Vagina (tissue), 2 donors: ENCODE data around the gene CNFN.

Experiments
- POLR2A ChIP-seq, 2 donors: fragments of 450-650 bp; IDR thresholded peaks; one replicate each; pipeline ENCODE4 v1.6.1; 2017; ENCODE audit warnings: antibody characterized with exemption in 2 of 2, mild to moderate bottlenecking in 2 of 2, moderate library complexity in 2 of 2
- TF ChIP-seq, protein P1 (sequence below), 3 experiments: fragments of 450-650 bp in 2 of 3; fragments of 200-600 bp in 1 of 3; sonication (generic) in 1 of 3; IDR thresholded peaks; one replicate each; pipeline ENCODE4 v1.5.1; 2017 to 2019; ENCODE audit warnings: antibody characterized with exemption in 3 of 3, mild to moderate bottlenecking in 2 of 3, moderate library complexity in 2 of 3

DNA sequence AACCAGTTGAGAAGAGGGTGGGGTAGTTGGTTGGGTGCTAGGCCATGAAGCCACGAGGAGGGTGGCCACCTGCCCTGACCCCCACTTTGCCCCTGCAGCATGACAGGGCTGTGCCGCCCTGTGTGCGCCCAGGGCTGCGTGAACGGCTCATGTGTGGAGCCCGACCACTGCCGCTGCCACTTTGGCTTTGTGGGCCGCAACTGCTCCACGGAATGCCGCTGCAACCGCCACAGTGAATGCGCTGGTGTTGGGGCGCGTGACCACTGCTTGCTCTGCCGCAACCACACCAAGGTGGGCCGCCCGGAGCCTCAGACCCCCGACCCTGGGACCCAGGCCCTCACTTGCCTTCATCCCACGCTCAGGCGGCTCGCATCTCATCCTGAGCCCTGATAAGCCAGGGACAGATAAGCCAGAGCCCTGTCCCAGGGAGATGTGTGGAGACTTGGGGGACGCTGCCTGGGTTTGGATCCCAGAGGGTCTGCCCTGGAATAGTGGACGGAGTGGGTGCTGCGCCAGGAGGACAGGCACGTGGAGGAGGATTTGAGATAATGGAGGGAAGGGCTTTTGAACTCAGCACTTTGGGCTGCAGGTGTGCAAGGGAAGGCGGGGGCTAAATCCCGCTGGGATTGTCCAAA is 20.5 kb downstream of the CNFN start:
- TF ChIP-seq, protein P1, sequence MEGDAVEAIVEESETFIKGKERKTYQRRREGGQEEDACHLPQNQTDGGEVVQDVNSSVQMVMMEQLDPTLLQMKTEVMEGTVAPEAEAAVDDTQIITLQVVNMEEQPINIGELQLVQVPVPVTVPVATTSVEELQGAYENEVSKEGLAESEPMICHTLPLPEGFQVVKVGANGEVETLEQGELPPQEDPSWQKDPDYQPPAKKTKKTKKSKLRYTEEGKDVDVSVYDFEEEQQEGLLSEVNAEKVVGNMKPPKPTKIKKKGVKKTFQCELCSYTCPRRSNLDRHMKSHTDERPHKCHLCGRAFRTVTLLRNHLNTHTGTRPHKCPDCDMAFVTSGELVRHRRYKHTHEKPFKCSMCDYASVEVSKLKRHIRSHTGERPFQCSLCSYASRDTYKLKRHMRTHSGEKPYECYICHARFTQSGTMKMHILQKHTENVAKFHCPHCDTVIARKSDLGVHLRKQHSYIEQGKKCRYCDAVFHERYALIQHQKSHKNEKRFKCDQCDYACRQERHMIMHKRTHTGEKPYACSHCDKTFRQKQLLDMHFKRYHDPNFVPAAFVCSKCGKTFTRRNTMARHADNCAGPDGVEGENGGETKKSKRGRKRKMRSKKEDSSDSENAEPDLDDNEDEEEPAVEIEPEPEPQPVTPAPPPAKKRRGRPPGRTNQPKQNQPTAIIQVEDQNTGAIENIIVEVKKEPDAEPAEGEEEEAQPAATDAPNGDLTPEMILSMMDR (IDR thresholded peaks at IDR 0.05): no peak
- TF ChIP-seq POLR2A (IDR thresholded peaks at IDR 0.05): no peak
